GM18511 (cell line): ENCODE measurements around the gene CBX8.
A peak's percentile ranks its signal among the peaks of the same experiment; 100 is the strongest.
"Not testable (repeated sequence)": the region's sequence is repeated elsewhere in the genome, so short reads cannot be mapped to it uniquely, and the experiment has no call there.

Experiments used
- ATAC-seq: cut with Tn5 transposase; IDR thresholded peaks from one replicate; pipeline ENCODE4 v1.9.1; 2021; ENCODE audit warnings: mild to moderate bottlenecking, moderate library complexity; ENCODE audit not compliant: unreplicated experiment

The CBX8 gene

GRCh38 chr17:79781736-79782575, 14.9 kb downstream of the CBX8 start:
- no peak for ATAC-seq

- no peak for ATAC-seq
These were observed 15.7 kb downstream of the CBX8 start for GRCh38 chr17:79781012-79781650.

- ATAC-seq, result no peak
These were observed 17.1 kb downstream of the CBX8 start for GRCh38 chr17:79779661-79780365.

- ATAC-seq, result no peak
These were observed 17.8 kb downstream of the CBX8 start for GRCh38 chr17:79779084-79779529.

GRCh38 chr17:79778504-79779083, 18.3 kb downstream of the CBX8 start:
- ATAC-seq, result peak; percentile 26

- peak; percentile 77 for ATAC-seq
These were observed 18.9 kb downstream of the CBX8 start, which contains the start of gene CBX2 for GRCh38 chr17:79777894-79778503. TSS of gene CBX2 (plus strand) at chr17:79778148. CDS start at chr17:79778236, 88 bp downstream.

GRCh38 chr17:79777120-79777893, 19.6 kb downstream of the CBX8 start:
- peak; percentile 18 for ATAC-seq

GRCh38 chr17:79776376-79777119, 20.3 kb downstream of the CBX8 start:
- ATAC-seq, result no peak

- no peak for ATAC-seq
These were observed 21.2 kb downstream of the CBX8 start for GRCh38 chr17:79775632-79776031.

- ATAC-seq, result no peak
These were observed 22.3 kb downstream of the CBX8 start for GRCh38 chr17:79774561-79774975.

- not testable (repeated sequence) for ATAC-seq
These were observed 24.2 kb downstream of the CBX8 start for GRCh38 chr17:79772726-79773125.

GRCh38 chr17:79771276-79771675, 25.6 kb downstream of the CBX8 start:
- ATAC-seq, result no peak

- no peak for ATAC-seq
These were observed 27.0 kb downstream of the CBX8 start for GRCh38 chr17:79769570-79770506.

- no peak for ATAC-seq
These were observed 31.2 kb downstream of the CBX8 start for GRCh38 chr17:79765708-79766107.

- no peak for ATAC-seq
These were observed 34.8 kb downstream of the CBX8 start for GRCh38 chr17:79761894-79762589.

- no peak for ATAC-seq
These were observed 36.5 kb downstream of the CBX8 start for GRCh38 chr17:79760197-79760906.

- ATAC-seq, result no peak
These were observed 38.6 kb downstream of the CBX8 start for GRCh38 chr17:79758271-79758670.
